ENCODE measurements around the gene A1BG.

A1BG gene, protein sequence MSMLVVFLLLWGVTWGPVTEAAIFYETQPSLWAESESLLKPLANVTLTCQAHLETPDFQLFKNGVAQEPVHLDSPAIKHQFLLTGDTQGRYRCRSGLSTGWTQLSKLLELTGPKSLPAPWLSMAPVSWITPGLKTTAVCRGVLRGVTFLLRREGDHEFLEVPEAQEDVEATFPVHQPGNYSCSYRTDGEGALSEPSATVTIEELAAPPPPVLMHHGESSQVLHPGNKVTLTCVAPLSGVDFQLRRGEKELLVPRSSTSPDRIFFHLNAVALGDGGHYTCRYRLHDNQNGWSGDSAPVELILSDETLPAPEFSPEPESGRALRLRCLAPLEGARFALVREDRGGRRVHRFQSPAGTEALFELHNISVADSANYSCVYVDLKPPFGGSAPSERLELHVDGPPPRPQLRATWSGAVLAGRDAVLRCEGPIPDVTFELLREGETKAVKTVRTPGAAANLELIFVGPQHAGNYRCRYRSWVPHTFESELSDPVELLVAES

DNA sequence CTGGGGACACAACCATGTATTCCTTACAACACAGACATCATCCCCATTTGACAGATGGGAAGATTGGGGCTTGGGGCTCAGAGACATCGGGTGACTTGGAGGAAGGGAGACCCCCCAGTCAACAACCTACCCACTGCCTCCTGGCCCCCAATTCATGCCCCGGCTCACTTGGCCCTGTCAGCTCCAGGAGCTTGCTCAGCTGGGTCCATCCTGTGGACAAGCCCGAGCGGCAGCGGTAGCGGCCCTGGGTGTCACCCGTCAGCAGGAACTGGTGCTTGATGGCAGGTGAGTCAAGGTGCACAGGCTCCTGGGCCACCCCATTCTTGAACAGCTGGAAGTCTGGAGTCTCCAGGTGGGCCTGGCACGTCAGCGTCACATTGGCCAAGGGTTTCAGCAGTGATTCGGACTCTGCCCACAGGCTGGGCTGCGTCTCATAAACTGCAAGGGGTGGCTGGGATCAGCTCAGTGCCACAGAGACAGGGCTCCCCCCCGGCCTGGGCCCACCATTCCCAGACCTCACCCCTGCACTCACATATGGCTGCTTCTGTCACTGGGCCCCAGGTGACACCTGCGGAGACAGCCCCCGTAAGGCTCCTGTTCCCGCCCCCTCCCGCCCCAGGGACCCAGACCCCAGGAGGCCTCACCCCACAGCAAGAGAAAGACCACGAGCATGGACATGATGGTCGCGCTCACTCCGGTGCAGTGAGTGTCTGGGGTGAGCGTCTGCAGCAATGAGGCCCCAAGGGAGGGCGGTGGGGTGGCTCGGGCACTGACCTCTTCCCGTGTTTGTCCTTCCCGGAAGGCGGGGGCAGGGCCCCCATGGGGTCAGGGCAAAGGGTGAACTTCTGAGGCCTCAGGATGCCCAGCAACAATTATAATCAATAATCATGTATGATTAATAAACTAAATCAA, at the start of gene A1BG:
Gene A1BG, minus strand, starts transcription at position 733 of the 912 bp plus-strand sequence. Its CDS starts 55 bp downstream, at position 678.
- no peak for DNase-seq (ENCODE audit: low spot score)

- DNase-seq (ENCODE audit: low spot score), result no peak
These were observed 48.6 kb upstream of the A1BG start for GRCh38 chr19:58401840-58402421.

DNA sequence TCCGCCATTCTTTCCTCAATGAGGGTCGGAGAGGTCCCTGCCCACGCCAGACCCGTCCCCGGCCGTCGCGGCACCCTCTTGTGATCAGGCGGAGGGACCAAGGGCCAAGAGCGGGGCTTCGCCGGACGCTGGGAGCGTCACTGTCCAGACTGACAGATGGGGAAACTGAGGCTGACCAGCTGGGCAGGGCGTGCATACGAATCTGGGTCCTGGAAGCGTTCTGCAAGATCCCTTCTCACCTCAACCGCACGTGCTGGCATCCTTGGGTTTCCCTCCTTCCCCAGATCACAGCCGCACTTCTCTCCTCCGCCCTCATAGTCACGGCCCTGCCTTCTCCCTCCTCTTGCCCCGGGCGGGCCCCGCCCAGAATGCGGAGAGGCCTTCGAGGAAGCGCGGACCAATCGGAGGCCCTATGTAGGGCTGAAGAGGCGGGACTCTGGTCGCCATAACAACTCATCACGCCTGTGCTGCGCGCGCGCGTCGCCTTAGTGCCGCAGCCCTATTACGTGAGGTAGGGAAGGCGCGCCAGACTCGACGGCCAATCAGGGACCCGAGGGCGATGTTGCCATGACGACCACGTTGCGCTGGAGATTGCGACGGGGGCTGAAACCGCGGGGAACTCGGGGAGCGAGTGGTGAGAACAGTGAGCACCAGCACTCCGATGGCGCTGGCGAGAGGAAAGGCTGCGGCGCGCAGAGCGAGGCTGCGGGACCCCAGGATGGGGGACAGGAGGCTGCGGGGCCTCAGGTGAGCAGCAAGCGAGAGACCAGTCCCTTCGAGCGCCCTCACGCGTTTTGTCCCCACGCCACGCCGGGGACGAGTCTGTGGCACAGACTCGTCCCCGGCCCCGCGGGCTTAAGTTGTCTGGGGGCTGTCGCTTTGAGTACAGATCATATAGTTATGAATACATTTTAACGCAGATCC, 47.9 kb upstream of the A1BG start:
- peak; percentile 98 for DNase-seq (ENCODE audit: low spot score)

GRCh38 chr19:58400316-58400915, 47.1 kb upstream of the A1BG start:
- no peak for DNase-seq (ENCODE audit: low spot score)

- no peak for DNase-seq (ENCODE audit: low spot score)
These were observed 46.6 kb upstream of the A1BG start for GRCh38 chr19:58399903-58400302.

DNA sequence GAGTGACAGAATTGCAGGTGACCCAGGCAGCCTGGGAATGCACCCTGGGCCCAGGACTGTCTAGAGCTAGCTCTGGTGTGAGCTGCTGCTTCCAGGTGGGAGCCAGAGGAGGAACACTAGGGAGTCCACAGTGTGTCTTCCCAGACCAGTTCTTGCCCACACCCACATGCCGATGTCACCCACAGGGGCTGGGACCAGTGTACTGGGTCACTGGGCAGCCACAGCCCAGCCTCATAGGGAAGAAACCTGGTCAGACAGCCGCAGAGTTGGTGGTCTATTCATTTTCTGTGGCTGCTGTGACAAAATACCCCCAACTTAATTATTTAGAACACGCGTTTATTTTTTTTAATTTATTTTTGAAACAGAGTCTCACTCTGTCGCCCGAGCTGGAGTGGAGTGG, 45.3 kb upstream of the A1BG start:
- no peak for DNase-seq (ENCODE audit: low spot score)

DNA sequence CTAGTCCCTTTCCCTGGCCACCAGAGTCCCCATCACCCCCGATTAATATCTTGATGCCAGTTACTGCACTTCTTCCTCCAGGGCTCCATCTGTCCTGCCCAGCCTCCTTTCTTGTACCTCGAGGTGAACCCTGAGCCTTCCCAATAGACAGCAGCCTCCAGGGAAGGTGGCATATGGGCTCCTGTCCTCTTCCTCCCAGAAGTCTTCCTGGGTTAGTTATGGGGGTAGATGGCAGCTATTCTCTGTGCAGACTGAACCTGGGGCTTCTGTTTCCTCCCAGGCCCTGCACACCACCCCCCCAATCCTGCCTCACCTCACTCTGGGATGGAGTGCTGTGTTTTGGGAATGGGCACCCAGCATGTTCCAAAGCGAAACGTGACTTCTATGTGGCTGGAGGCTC, 44.8 kb upstream of the A1BG start:
- no peak for DNase-seq (ENCODE audit: low spot score)

GRCh38 chr19:58397533-58398037, 44.3 kb upstream of the A1BG start:
- DNase-seq (ENCODE audit: low spot score), result no peak

DNA sequence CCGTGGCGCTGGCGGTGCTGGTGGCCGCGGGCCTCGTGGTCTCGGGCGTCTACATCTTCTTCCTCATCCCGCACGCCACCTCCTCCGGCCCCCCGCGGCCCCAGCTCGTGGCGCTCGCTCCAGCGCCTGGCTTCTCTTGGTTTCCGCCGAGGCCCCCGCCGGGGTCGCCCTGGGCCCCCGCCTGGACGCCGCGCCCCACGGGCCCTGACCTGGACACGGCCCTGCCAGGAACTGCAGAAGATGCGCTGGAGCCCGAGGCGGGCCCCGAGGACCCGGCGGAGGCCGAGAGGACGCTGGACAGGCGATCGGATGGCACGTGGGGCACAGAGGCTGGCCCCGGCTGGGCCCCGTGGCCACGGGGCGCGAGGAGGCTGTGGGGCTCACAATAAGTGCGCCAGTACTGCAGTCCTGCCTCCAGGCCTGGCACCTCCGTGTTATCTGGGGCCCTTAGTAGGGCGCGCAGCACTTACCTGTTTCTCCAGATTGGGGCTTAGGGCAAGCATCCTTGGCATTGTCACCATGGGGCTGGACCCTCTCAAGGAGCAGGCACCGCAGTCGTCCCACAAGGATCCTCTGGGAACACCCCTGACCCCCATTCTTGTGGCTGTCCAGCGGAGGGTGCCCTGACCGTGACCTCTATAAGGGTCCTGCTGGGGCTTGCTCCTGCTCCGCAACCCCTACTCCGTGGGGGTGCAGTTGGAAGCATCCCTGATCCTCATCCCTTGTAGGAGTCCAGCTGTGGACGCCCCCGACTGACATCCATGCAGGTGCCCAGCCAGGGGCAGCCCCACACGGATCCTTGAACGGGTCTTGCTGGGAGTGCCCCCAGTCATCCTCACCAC, 43.6 kb upstream of the A1BG start:
- DNase-seq (ENCODE audit: low spot score), result no peak

DNA sequence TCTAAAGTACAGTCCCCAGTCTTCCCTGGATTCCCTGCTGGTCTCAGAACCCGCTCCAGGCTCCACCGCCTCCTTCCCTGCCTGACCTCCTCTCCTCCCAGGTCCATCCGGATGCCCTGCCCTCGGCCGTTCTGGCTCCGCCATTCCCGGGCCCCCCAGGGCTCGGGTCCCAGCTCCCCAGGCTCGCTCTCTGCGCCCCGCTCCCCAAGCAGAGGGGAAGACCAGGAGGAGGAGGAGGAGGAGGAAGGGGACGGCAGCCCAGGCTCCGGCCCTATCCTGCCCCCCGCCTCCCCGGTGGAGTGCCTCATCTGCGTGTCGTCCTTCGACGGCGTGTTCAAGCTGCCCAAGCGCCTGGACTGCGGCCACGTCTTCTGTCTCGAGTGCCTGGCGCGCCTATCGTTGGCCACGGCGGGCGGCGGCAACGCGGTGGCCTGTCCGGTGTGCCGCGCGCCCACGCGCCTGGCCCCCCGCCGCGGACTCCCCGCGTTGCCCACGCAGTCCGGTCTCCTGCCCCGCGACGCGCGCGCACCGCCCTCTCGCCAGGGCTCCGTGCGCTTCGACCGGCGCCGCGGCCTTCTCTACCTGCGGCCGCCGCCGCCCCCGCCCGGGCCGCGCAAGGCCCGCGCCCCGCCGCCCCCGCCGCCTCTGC, 42.8 kb upstream of the A1BG start:
- DNase-seq (ENCODE audit: low spot score), result no peak

- no peak for DNase-seq (ENCODE audit: low spot score)
These were observed 42.1 kb upstream of the A1BG start, which contains the start of gene RNF225 for GRCh38 chr19:58395220-58395978. Gene RNF225 (plus strand): TSS chr19:58395656. CDS start chr19:58396090, 434 bp downstream.

GRCh38 chr19:58394821-58395219, 41.5 kb upstream of the A1BG start:
- DNase-seq (ENCODE audit: low spot score), result no peak

- no peak for DNase-seq (ENCODE audit: low spot score)
These were observed 40.4 kb upstream of the A1BG start for GRCh38 chr19:58393725-58394033.

DNA sequence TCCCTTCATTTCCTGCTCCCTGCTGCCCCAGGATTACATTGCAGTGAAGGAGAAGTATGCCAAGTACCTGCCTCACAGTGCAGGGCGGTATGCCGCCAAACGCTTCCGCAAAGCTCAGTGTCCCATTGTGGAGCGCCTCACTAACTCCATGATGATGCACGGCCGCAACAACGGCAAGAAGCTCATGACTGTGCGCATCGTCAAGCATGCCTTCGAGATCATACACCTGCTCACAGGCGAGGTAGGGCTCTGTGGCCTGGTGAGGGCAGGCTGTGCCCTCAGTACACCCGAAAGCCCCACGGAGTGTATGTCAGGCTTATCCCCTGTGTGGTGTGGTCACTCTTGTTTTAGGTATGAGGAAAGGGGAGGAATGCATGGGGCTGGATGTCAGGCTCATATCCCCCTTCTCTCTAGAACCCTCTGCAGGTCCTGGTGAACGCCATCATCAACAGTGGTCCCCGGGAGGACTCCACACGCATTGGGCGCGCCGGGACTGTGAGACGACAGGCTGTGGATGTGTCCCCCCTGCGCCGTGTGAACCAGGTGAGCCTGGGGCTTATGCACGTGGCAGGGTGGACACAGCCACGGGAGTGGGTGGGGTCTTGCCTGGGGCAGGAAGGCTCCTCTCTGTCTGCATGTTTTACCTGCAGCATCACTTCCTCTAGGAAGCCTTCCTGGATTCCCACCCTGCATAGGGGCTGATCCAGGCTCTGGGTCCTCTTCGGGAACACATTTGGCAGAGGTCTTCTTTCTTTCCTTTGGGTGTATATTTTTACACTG, 39.8 kb upstream of the A1BG start:
- no peak for DNase-seq (ENCODE audit: low spot score)

GRCh38 chr19:58388175-58388526, 34.9 kb upstream of the A1BG start:
- DNase-seq (ENCODE audit: low spot score), result no peak

- no peak for DNase-seq (ENCODE audit: low spot score)
These were observed 34.3 kb upstream of the A1BG start for GRCh38 chr19:58387338-58388174.

All from COLO829 (cell line).